KMS-11 (cell line): ENCODE measurements around the gene FUNDC2.
A peak's percentile ranks its signal among the peaks of the same experiment; 100 is the strongest.

Source experiments
- H2AFZ ChIP-seq: fragments of 200-600 bp; sonication (generic); 2 replicates; pipeline ENCODE4 v1.6.1; 2016; ENCODE audit warnings: antibody characterized with exemption, mixed run types, low read depth
- H3K27ac ChIP-seq: fragments of 200-600 bp; sonication (generic); 2 replicates; pipeline ENCODE4 v1.6.1; 2016; ENCODE audit warnings: mild to moderate bottlenecking, mixed run types
- H3K27me3 ChIP-seq: fragments of 200-600 bp; sonication (generic); 2 replicates; pipeline ENCODE4 v1.6.1; 2017; ENCODE audit warnings: mild to moderate bottlenecking, low read depth, mixed run types, moderate library complexity; ENCODE audit not compliant: insufficient read depth
- H3K36me3 ChIP-seq: fragments of 200-600 bp; sonication (generic); 2 replicates; pipeline ENCODE4 v1.6.1; 2017; ENCODE audit warnings: mild to moderate bottlenecking, mixed run types; ENCODE audit not compliant: insufficient read depth
- H3K4me1 ChIP-seq: fragments of 200-600 bp; sonication (generic); 2 replicates; pipeline ENCODE4 v1.6.1; 2016; ENCODE audit warnings: mild to moderate bottlenecking, low read depth, mixed run types; ENCODE audit not compliant: poor library complexity, severe bottlenecking
- H3K4me2 ChIP-seq: fragments of 200-600 bp; sonication (generic); 2 replicates; pipeline ENCODE4 v1.7.0; 2016; ENCODE audit warnings: mild to moderate bottlenecking, mixed run types
- H3K4me3 ChIP-seq: fragments of 200-600 bp; sonication (generic); IDR thresholded peaks from 2 replicates; pipeline ENCODE4 v1.6.1; 2017; ENCODE audit warnings: low read depth, low read length, mixed read lengths; ENCODE audit not compliant: insufficient read depth
- H3K79me2 ChIP-seq: fragments of 200-600 bp; sonication (generic); 2 replicates; pipeline ENCODE4 v1.6.1; 2016; ENCODE audit warnings: low read depth, mixed run types; ENCODE audit not compliant: insufficient read depth
- H3K9ac ChIP-seq: fragments of 200-600 bp; sonication (generic); 2 replicates; pipeline ENCODE4 v1.6.1; 2016; ENCODE audit warnings: mild to moderate bottlenecking, mixed run types
- H4K20me1 ChIP-seq: fragments of 200-600 bp; sonication (generic); 2 replicates; pipeline ENCODE4 v1.6.1; 2016; ENCODE audit warnings: mild to moderate bottlenecking, mixed run types; ENCODE audit not compliant: insufficient read depth
- CTCF ChIP-seq: fragments of 200-600 bp; sonication (generic); conservative IDR thresholded peaks from 2 replicates; pipeline ENCODE4 v1.6.1; 2017; ENCODE audit warnings: low read depth, mild to moderate bottlenecking, antibody characterized with exemption, low read length, moderate library complexity, mixed read lengths

Gene FUNDC2

GRCh38 chrX:155035688-155036087 lies 9.0 kb downstream of the FUNDC2 start:
- Histone ChIP-seq H3K27me3 (no peaks in the 10 kb centered on the region), H3K4me3 (no peak overlapping the region), H3K4me1 (peaks cover 7% of the 10 kb centered on the region), H2AFZ (no peak overlapping the region), H3K79me2 (peaks cover 7% of the 10 kb centered on the region; the same call in 1 of the 2 replicates), H3K36me3 (no peaks in the 10 kb centered on the region), H3K27ac (no peak overlapping the region), H4K20me1 (no peaks in the 10 kb centered on the region), H3K4me2 (no peak overlapping the region), H3K9ac (no peak overlapping the region)
- no peak for TF ChIP-seq CTCF

- Histone ChIP-seq H3K4me2 (no peak overlapping the region), H3K4me1 (no peaks in the 10 kb centered on the region), H3K4me3 (no peak overlapping the region), H3K79me2 (no peaks in the 10 kb centered on the region), H3K36me3 (no peaks in the 10 kb centered on the region), H3K27me3 (no peaks in the 10 kb centered on the region), H3K27ac (no peak overlapping the region), H2AFZ (no peak overlapping the region), H4K20me1 (no peaks in the 10 kb centered on the region), H3K9ac (no peak overlapping the region)
- no peak for TF ChIP-seq CTCF
Observed at GRCh38 chrX:155046129-155046810, 19.6 kb downstream of the FUNDC2 start.

- no peak overlapping the region for H3K4me3 ChIP-seq
- H3K27ac ChIP-seq: no peak overlapping the region
Observed at GRCh38 chrX:155046811-155047528, 20.3 kb downstream of the FUNDC2 start.

GRCh38 chrX:155048977-155049619 lies 22.5 kb downstream of the FUNDC2 start:
- no peak overlapping the region for H3K27ac ChIP-seq

More at GRCh38 chrX:155046811-155047528, 20.3 kb downstream of the FUNDC2 start:
- H3K4me2 ChIP-seq: no peak overlapping the region
- H3K79me2 ChIP-seq: no peaks in the 10 kb centered on the region
- no peaks in the 10 kb centered on the region for H3K36me3 ChIP-seq
- no peaks in the 10 kb centered on the region for H4K20me1 ChIP-seq
- H3K27me3 ChIP-seq: no peaks in the 10 kb centered on the region
- H2AFZ ChIP-seq: no peak overlapping the region
- H3K4me1 ChIP-seq: no peaks in the 10 kb centered on the region
- TF ChIP-seq CTCF: no peak
- H3K9ac ChIP-seq: no peak overlapping the region

More at GRCh38 chrX:155048977-155049619, 22.5 kb downstream of the FUNDC2 start:
- no peaks in the 10 kb centered on the region for H3K79me2 ChIP-seq
- no peak overlapping the region for H2AFZ ChIP-seq
- H3K4me2 ChIP-seq: no peak overlapping the region
- H4K20me1 ChIP-seq: no peaks in the 10 kb centered on the region
- H3K9ac ChIP-seq: no peak overlapping the region
- no peak overlapping the region for H3K4me3 ChIP-seq
- no peaks in the 10 kb centered on the region for H3K4me1 ChIP-seq
- no peaks in the 10 kb centered on the region for H3K36me3 ChIP-seq
- H3K27me3 ChIP-seq: no peaks in the 10 kb centered on the region
- peak; percentile 71 for TF ChIP-seq CTCF
